Endothelial cell of umbilical vein (primary cell): ENCODE data around the gene ATG7.

Experiments
- CTCF ChIP-seq, 2 donors: IDR thresholded peaks; 1 replicate in 1 of 2; 2 replicates in 1 of 2; pipeline ENCODE4 v1.5.1; 2011; ENCODE audit warnings: low read length in 2 of 2, mild to moderate bottlenecking in 2 of 2, moderate library complexity in 2 of 2, control low read depth in 1 of 2, inconsistent platforms in 1 of 2, low read depth in 1 of 2; ENCODE audit not compliant: insufficient read depth in 1 of 2; ENCODE audit errors: extremely low read depth in 1 of 2
- EZH2 ChIP-seq: IDR thresholded peaks from 2 replicates; pipeline ENCODE4 v1.6.1; 2012; ENCODE audit warnings: borderline replicate concordance, low read depth, mild to moderate bottlenecking, moderate library complexity, low read length, inconsistent platforms; ENCODE audit not compliant: severe bottlenecking
- GATA2 ChIP-seq: IDR thresholded peaks from 2 replicates; pipeline ENCODE4 v1.7.0; 2011; ENCODE audit warnings: low read depth, mild to moderate bottlenecking, moderate library complexity, mixed read lengths, low read length; ENCODE audit not compliant: insufficient read length, insufficient read depth
- MAX ChIP-seq: IDR thresholded peaks from 2 replicates; pipeline ENCODE4 v1.6.1; 2011; ENCODE audit not compliant: insufficient read depth, insufficient read length
- POLR2A ChIP-seq: IDR thresholded peaks from 2 replicates; pipeline ENCODE4 v1.6.1; 2012; ENCODE audit warnings: low read depth, mild to moderate bottlenecking, control low read depth, low read length
- POLR2AphosphoS5 ChIP-seq: IDR thresholded peaks from 2 replicates; pipeline ENCODE4 v1.6.1; 2012; ENCODE audit warnings: low read depth, mild to moderate bottlenecking, control low read depth, low read length, moderate library complexity; ENCODE audit not compliant: insufficient read depth

- no peak for TF ChIP-seq MAX
- no peak for TF ChIP-seq CTCF (IDR thresholded peaks at IDR 0.05; ENCODE audit: extremely low read depth in 1 of 2, insufficient read depth in 1 of 2, low read depth in 1 of 2, low read length in 2 of 2)
- TF ChIP-seq EZH2, result no peak
- no peak for TF ChIP-seq POLR2AphosphoS5
- no peak for TF ChIP-seq POLR2A
- no peak for TF ChIP-seq GATA2
These were observed 90.4 kb downstream of the ATG7 start for GRCh38 chr3:11362600-11362999.
